NCI-H2107 treated with DMSO at 0.1 percent for 48 hours (cell line): ENCODE results near the gene TMEM212.
"Not testable (repeated sequence)": the region's sequence is repeated elsewhere in the genome, so short reads cannot be mapped to it uniquely, and the experiment has no call there.

Source experiments
- DNase-seq: peaks from one replicate; lab custom pipeline; 2025; ENCODE audit not compliant: unreplicated experiment; lab: John Stamatoyannopoulos, UW

The TMEM212 gene

GRCh38 chr3:171812811-171813210 is 30.3 kb upstream of the TMEM212 start:
- no peak for DNase-seq

GRCh38 chr3:171813278-171813896 is 29.8 kb upstream of the TMEM212 start:
- DNase-seq: no peak

GRCh38 chr3:171813897-171814460 is 29.2 kb upstream of the TMEM212 start:
- no peak for DNase-seq

- DNase-seq: not testable (repeated sequence)
Observed at GRCh38 chr3:171814662-171815061, 28.5 kb upstream of the TMEM212 start.

GRCh38 chr3:171815973-171816595 is 27.1 kb upstream of the TMEM212 start:
- no peak for DNase-seq

GRCh38 chr3:171817074-171817800 is 25.9 kb upstream of the TMEM212 start:
- no peak for DNase-seq

- no peak for DNase-seq
Observed at GRCh38 chr3:171821044-171821443, 22.1 kb upstream of the TMEM212 start.

- DNase-seq: no peak
Observed at GRCh38 chr3:171821778-171822358, 21.3 kb upstream of the TMEM212 start.

- no peak for DNase-seq
Observed at GRCh38 chr3:171822431-171823106, 20.6 kb upstream of the TMEM212 start.

- DNase-seq: no peak
Observed at GRCh38 chr3:171824116-171824515, 19.0 kb upstream of the TMEM212 start.

GRCh38 chr3:171824824-171825221 is 18.3 kb upstream of the TMEM212 start:
- no peak for DNase-seq

- DNase-seq: peak; percentile 16
Observed at GRCh38 chr3:171825222-171825828, 17.8 kb upstream of the TMEM212 start.

- no peak for DNase-seq
Observed at GRCh38 chr3:171827385-171827784, 15.8 kb upstream of the TMEM212 start.

- no peak for DNase-seq
Observed at GRCh38 chr3:171827836-171828458, 15.2 kb upstream of the TMEM212 start.

- DNase-seq: no peak
Observed at GRCh38 chr3:171828902-171829770, 14.0 kb upstream of the TMEM212 start.

- DNase-seq: no peak
Observed at GRCh38 chr3:171829841-171830517, 13.2 kb upstream of the TMEM212 start.

GRCh38 chr3:171830518-171830875 is 12.7 kb upstream of the TMEM212 start:
- no peak for DNase-seq

- no peak for DNase-seq
Observed at GRCh38 chr3:171831936-171832335, 11.2 kb upstream of the TMEM212 start.

GRCh38 chr3:171832989-171833388 is 10.2 kb upstream of the TMEM212 start:
- no peak for DNase-seq
